Common myeloid progenitor, CD34-positive (primary cell): ENCODE results near the gene KCNG4.
"Not testable (repeated sequence)": the region's sequence is repeated elsewhere in the genome, so short reads cannot be mapped to it uniquely, and the experiment has no call there.

Experiments used
- CTCF ChIA-PET: fragments of 350-600 bp; sonication (Branson Sonifier 250); formaldehyde crosslinking; loops from one replicate; lab custom pipeline; 2021; ENCODE audit warnings: antibody characterized with exemption; lab: Charles Lee
- POLR2A ChIA-PET: fragments of 350-600 bp; sonication (Branson Sonifier 250); formaldehyde crosslinking; loops from one replicate; lab custom pipeline; 2021; ENCODE audit warnings: antibody characterized with exemption; lab: Charles Lee
- DNase-seq, 3 donors: peaks; one replicate each; pipeline versions ENCODE4 v3.0.0 to v3.0.0-alpha.2; 2013
- H3K27ac ChIP-seq, 2 experiments: 1 replicate in 1 of 2; 2 replicates in 1 of 2; pipeline ENCODE4 v1.7.0; 2013; ENCODE audit warnings: inconsistent platforms in 2 of 2, low read length in 2 of 2, mild to moderate bottlenecking in 2 of 2, low read depth in 1 of 2, moderate library complexity in 1 of 2; ENCODE audit not compliant: severe bottlenecking in 2 of 2, insufficient read depth in 1 of 2, poor library complexity in 1 of 2
- H3K27me3 ChIP-seq, 5 experiments: replicated peaks in 2 of 5; 1 replicate in 3 of 5; 2 replicates in 2 of 5; pipeline versions ENCODE4 v1.6.1 to v1.7.0; 2013; ENCODE audit warnings: low read length in 4 of 5, mild to moderate bottlenecking in 2 of 5, moderate library complexity in 2 of 5, inconsistent platforms in 1 of 5; ENCODE audit not compliant: insufficient read depth in 5 of 5, control insufficient read depth in 4 of 5
- H3K36me3 ChIP-seq, 4 experiments: 1 replicate in 2 of 4; 2 replicates in 2 of 4; pipeline versions ENCODE4 v1.6.1 to v1.7.0; 2013; ENCODE audit warnings: low read length in 3 of 4, control low read depth in 1 of 4, mild to moderate bottlenecking in 1 of 4; ENCODE audit not compliant: control insufficient read depth in 4 of 4, insufficient read depth in 4 of 4
- H3K4me1 ChIP-seq, 4 experiments: 1 replicate in 3 of 4; 2 replicates in 1 of 4; pipeline versions ENCODE4 v1.6.1 to v1.7.1; 2013; ENCODE audit warnings: low read length in 3 of 4, mild to moderate bottlenecking in 3 of 4, control low read depth in 1 of 4, inconsistent platforms in 1 of 4, moderate library complexity in 1 of 4; ENCODE audit not compliant: control insufficient read depth in 4 of 4, insufficient read depth in 4 of 4; ENCODE audit errors: control extremely low read depth in 1 of 4
- H3K4me3 ChIP-seq, 7 experiments: 1 replicate in 4 of 7; 2 replicates in 3 of 7; pipeline versions ENCODE4 v1.5.1 to v1.7.0; 2013; ENCODE audit warnings: mild to moderate bottlenecking in 7 of 7, low read length in 6 of 7, moderate library complexity in 6 of 7, inconsistent platforms in 2 of 7, low read depth in 2 of 7, control low read depth in 1 of 7; ENCODE audit not compliant: insufficient read depth in 4 of 7, control insufficient read depth in 1 of 7; ENCODE audit errors: extremely low read depth in 1 of 7
- H3K9me3 ChIP-seq, 5 experiments: 1 replicate in 4 of 5; 2 replicates in 1 of 5; pipeline versions ENCODE4 v1.6.1 to v1.7.1; 2013; ENCODE audit warnings: low read length in 4 of 5, mild to moderate bottlenecking in 2 of 5, inconsistent platforms in 1 of 5, low read depth in 1 of 5, moderate library complexity in 1 of 5; ENCODE audit not compliant: control insufficient read depth in 4 of 5, insufficient read depth in 2 of 5; ENCODE audit errors: control extremely low read depth in 1 of 5
- WGBS: methylation state at CpG from one replicate; pipeline ENCODE4 v1.1.5; 2013; ENCODE audit not compliant: insufficient coverage; 5-methylcytosine and 5-hydroxymethylcytosine counted together

Gene KCNG4

DNA sequence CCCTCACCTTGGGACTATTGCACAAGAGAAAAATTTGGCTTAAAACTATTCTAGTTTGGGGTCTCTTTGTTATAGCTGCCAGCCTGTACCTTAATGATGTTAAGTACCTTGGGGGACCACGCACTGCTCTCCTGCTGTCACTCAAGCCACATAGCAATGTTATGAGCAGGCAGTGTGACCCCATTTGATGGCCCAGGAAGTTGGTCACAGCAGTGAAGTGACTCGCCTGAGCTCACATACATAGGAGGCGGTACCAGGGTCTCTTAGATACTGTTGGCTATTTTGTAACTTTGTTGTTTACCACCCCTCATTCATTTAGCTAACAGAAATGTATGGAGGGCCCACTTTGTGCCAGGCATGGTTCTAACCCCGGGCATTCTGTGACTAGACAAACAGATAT, 16.4 kb downstream of the KCNG4 start:
- no peaks in the 10 kb centered on the region for H3K9me3 ChIP-seq
- H3K36me3 ChIP-seq = no peaks in the 10 kb centered on the region
- peaks cover 0 to 9% (median 7%) of the 10 kb centered on the region in 4 experiments for H3K4me1 ChIP-seq
- peaks cover 0 to 10% (median 0%) of the 10 kb centered on the region in 5 experiments for H3K27me3 ChIP-seq
- H3K27ac ChIP-seq = no peak overlapping the region
- ChIA-PET CTCF (interaction anchor here (0.9 kb wide), 1 partner anchor 36 kb away, joined by 3 read pairs; the partner anchor contains the start of gene TAF1C), POLR2A (interaction anchor here (0.5 kb wide), 1 partner anchor 13 kb away, joined by 3 read pairs; no protein-coding TSS in a partner anchor)
- 96% methylated on average over 3 of the region's 4 CpGs for WGBS
- H3K4me3 ChIP-seq = no peak overlapping the region
- DNase-seq = no peak

DNA sequence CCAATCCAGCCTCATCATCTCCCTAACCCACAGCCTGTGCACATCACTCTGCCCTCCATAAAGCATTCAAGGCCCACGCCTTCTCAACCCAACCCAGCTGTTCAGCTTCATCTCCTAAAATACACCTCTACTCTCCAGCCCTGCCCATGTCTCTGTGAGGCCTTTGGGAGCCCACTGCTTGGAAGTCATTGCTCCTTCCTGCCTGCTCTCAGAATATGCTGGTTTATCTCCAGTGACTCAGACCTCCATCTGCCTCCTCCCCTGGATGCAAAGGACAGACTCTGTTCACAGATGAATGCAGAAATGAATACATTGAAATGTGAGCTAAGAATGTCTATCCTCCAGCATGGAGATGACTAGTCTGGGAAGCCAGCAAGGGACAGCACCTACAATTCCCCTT, 19.0 kb downstream of the KCNG4 start:
- H3K36me3 ChIP-seq = no peaks in the 10 kb centered on the region
- POLR2A ChIA-PET = no interaction called here
- no peak overlapping the region for H3K4me3 ChIP-seq
- no peak for DNase-seq
- H3K27me3 ChIP-seq = peaks cover 0 to 8% (median 3%) of the 10 kb centered on the region in 5 experiments
- H3K9me3 ChIP-seq = no peaks in the 10 kb centered on the region
- WGBS = 91% methylated on average over 1 of the region's 1 CpG
- CTCF ChIA-PET = interaction anchor here (1.6 kb wide), 1 partner anchor 9 kb away, joined by 4 read pairs; no protein-coding TSS in a partner anchor
- no peaks in the 10 kb centered on the region for H3K4me1 ChIP-seq
- no peak overlapping the region for H3K27ac ChIP-seq

DNA sequence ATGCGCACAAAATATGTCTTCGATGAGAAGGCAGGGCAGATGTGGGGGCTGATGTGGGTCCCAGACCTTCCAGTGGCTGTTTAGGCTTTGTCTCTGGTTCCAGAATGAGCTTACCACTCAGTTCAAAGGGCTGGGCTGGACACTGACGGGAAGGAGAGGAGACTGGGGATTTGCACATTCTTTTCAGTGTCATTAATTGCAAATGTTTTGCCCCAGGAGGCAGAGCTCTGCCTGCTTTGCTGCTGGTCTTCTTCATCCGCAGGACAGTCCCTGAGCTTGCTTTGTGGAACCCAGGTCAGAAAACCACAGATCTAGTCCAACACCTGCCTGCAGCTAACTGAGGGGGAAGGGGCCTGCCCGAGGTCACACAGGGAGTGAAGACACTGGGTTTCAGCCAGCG, 20.9 kb downstream of the KCNG4 start:
- Histone ChIP-seq H3K4me1 (no peaks in the 10 kb centered on the region), H3K4me3 (no peak overlapping the region), H3K27me3 (peaks cover 0 to 6% (median 3%) of the 10 kb centered on the region in 5 experiments), H3K27ac (no peak overlapping the region), H3K9me3 (no peaks in the 10 kb centered on the region), H3K36me3 (no peaks in the 10 kb centered on the region)
- 86% methylated on average over 3 of the region's 6 CpGs for WGBS
- ChIA-PET CTCF (interaction anchor here (0.6 kb wide), 1 partner anchor 309 kb away, joined by 3 read pairs; no protein-coding TSS in a partner anchor), POLR2A (no interaction called here)
- DNase-seq = no peak

DNA sequence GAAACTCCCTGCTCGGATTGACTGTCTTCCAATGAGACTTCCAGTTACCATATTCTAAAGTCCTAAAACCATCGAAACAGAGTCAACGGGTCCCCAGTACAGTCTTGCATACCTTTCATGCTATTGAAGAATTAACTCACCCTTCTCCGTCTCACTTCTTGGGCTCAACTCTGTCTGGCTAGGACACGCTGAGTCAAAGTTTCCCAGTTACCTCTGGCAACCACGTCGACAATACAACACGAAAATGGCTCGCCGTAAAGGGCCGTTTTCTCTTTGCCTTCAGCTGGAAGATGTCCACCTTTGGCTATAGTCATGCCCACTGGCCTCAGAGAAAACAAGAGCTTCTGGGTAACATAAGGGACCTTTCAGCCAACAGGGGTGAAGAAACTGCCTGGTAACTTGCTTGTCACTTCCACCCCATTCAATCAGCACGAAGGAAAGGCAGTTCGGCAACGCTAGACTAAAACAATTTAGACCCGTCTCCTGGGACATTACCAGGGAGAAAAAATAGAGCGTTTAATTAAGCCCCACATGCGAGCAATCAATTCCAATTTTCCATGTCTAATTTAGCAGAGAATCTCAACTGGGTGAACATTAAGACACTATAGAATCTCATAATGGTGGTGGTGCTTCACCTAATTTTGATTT, 21.5 kb downstream of the KCNG4 start:
- Histone ChIP-seq H3K27me3 (peaks cover 0 to 6% (median 3%) of the 10 kb centered on the region in 5 experiments), H3K4me1 (no peaks in the 10 kb centered on the region), H3K9me3 (no peaks in the 10 kb centered on the region), H3K27ac (no peak overlapping the region), H3K4me3 (no peak overlapping the region), H3K36me3 (no peaks in the 10 kb centered on the region)
- CTCF ChIA-PET = no interaction called here
- POLR2A ChIA-PET = no interaction called here
- WGBS = 91% methylated on average over 15 of the region's 17 CpGs
- no peak for DNase-seq

DNA sequence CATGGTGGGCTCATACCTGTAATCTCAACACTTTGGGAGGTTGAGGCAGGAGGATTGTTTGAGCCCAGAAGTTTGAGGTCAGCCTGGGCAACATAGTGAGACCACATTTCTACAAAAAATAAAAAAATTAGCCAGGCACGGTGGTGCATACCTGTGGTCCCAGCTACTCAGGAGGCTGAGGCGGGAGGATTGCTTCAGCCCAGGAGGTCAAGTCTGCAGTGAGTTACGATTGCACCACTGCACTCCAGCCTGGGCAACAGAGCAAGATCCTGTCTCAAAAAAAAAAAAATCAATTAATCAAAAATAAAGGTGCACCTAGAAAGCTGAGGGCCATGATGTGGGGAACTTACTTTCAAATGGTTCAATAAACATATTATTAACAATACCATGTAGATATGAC, 23.7 kb downstream of the KCNG4 start:
- 94% methylated on average over 2 of the region's 3 CpGs for WGBS
- H3K4me1 ChIP-seq, H3K9me3 ChIP-seq, H3K27ac ChIP-seq, H3K36me3 ChIP-seq, H3K27me3 ChIP-seq, CTCF ChIA-PET, DNase-seq, POLR2A ChIA-PET, H3K4me3 ChIP-seq: not testable (repeated sequence)

DNA sequence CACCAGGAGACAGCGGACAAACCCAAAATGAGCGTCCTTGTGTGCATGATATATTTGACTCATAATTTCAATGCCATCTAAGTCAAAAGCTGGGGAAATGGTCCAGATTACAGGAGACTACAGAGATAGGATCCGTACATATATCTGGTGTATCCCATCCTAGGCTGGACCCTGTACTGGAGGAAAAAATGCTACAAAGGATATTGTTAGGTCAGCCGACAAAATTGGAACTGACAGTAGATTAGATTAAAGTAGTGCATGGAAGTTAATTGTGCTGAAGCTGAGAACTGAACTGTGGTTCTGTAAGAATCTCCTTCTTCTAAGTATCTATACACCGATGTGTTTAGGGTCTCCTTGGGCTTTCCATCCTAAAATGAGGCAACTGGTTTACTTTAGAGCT, 24.3 kb downstream of the KCNG4 start:
- 100% methylated on average over 4 of the region's 5 CpGs for WGBS
- Histone ChIP-seq H3K27me3 (peaks cover 0 to 6% (median 3%) of the 10 kb centered on the region in 5 experiments), H3K4me3 (no peak overlapping the region), H3K4me1 (no peaks in the 10 kb centered on the region), H3K36me3 (no peaks in the 10 kb centered on the region), H3K27ac (no peak overlapping the region), H3K9me3 (no peaks in the 10 kb centered on the region)
- ChIA-PET POLR2A (no interaction called here), CTCF (interaction anchor here (0.7 kb wide), 1 partner anchor 29 kb away, joined by 3 read pairs; the partner anchor contains the start of gene TAF1C)
- DNase-seq = no peak

DNA sequence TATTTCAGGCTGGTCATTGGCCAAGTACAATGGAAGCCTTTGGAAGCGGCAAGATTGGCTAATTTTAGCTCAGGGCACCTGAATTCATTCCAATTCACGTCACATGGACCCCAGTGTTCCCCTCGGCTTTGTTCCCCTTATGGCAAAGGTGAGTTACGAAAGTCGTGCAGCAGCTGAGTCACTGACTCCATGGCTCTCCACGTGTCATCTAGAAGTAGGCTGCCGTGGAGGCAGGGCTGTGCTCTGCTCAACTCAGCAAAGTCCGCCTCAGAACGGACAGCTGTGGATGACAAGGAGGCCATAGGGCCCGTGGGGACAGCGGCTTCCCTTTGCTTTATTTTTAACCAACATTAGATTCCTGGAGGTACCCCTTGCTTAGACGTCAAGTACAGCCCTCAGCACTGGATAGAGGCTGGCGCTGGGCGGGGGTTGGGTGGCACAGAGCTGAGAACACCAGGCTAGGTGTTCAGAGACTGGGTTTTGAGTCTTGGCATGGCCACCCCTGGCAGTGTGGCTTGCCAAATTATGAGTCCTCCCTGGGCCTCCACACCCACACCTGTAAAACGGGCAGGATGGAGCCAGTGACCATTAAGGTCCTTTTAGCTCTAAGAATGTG, 25.3 kb downstream of the KCNG4 start:
- CTCF ChIA-PET = interaction anchor here (0.7 kb wide), 1 partner anchor 28 kb away, joined by 3 read pairs; the partner anchor contains the start of gene TAF1C

More for the DNA sequence above, 25.3 kb downstream of the KCNG4 start:
- no peaks in the 10 kb centered on the region for H3K36me3 ChIP-seq
- no peak overlapping the region for H3K27ac ChIP-seq
- peaks cover 0 to 6% (median 3%) of the 10 kb centered on the region in 5 experiments for H3K27me3 ChIP-seq
- POLR2A ChIA-PET = no interaction called here
- no peaks in the 10 kb centered on the region for H3K4me1 ChIP-seq
- H3K9me3 ChIP-seq = no peaks in the 10 kb centered on the region
- DNase-seq = no peak
- WGBS = 94% methylated on average over 14 of the region's 15 CpGs
- H3K4me3 ChIP-seq = no peak overlapping the region
